Measurements from ENCODE around the gene TTC34. TPM values are rescaled to one million over a fixed set of nuclear protein-coding genes. Genes with fewer than 3 reads are reported as not detected.

Gene TTC34
- total and polyA plus RNA-seq, 7 donors, result 0.01 to 0.15 (median 0.04) TPM

GRCh38 chr1:2811533-2811918, 10.0 kb upstream of the TTC34 start:
- intact Hi-C loops (cut with DNase I), result no loop called here
- H3K36me3 ChIP-seq (ENCODE audit: insufficient read depth in 1 of 2, low read depth in 1 of 2), result no peaks in the 10 kb centered on the region
- peaks cover 0 to 11% (median 7%) of the 10 kb centered on the region in 3 donors for H3K27me3 ChIP-seq (ENCODE audit: insufficient read depth in 3 of 3, low read length in 2 of 3)
- no peak for TF ChIP-seq CTCF (IDR thresholded peaks at IDR 0.05)
- H3K4me3 ChIP-seq, result no peak overlapping the region
- ATAC-seq (no peak), DNase-seq (no peak)
- 46 to 57% (median 55%) methylated on average over 8 of the region's 8 CpGs for WGBS, 3 donors
- peaks cover 5% of the 10 kb centered on the region for H3K9me3 ChIP-seq
- no peak overlapping the region for H3K27ac ChIP-seq
- no peaks in the 10 kb centered on the region for H3K4me1 ChIP-seq

- WGBS, 3 donors, result 57 to 65% (median 62%) methylated on average over 9 of the region's 9 CpGs
- no peak overlapping the region for H3K27ac ChIP-seq
- no peak overlapping the region for H3K4me3 ChIP-seq
- ATAC-seq (no peak), DNase-seq (no peak)
- peaks cover 5% of the 10 kb centered on the region for H3K9me3 ChIP-seq
- intact Hi-C loops (cut with DNase I), result no loop called here
- H3K27me3 ChIP-seq (ENCODE audit: insufficient read depth in 3 of 3, low read length in 2 of 3), result peaks cover 0 to 13% (median 6%) of the 10 kb centered on the region in 3 donors
- no peaks in the 10 kb centered on the region for H3K36me3 ChIP-seq (ENCODE audit: insufficient read depth in 1 of 2, low read depth in 1 of 2)
- no peaks in the 10 kb centered on the region for H3K4me1 ChIP-seq
- no peak for TF ChIP-seq CTCF (IDR thresholded peaks at IDR 0.05)
These were observed 9.5 kb upstream of the TTC34 start for GRCh38 chr1:2810899-2811532.

DNA sequence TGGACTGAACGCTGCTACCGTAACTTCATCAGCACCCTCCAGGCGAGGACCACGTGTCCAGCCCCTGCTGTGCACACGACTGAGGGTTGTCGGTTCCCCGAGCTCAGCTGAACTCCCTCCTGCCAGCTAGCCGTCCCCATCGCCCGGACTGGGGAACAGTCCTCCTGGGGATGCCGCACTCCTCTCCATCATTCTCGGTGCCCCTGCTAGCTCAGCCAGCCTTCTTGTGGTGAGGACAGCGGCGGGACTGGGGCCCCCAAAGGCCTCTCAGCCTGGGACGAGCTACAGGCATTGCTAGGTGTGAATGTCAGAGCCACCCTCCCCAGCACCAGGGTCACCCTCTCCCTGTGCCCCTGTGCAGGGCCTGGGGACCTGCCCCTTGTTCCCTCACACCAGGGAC, 8.8 kb upstream of the TTC34 start:
- Histone ChIP-seq H3K36me3 (ENCODE audit: insufficient read depth in 1 of 2, low read depth in 1 of 2) (no peaks in the 10 kb centered on the region), H3K4me1 (no peaks in the 10 kb centered on the region), H3K27me3 (ENCODE audit: insufficient read depth in 3 of 3, low read length in 2 of 3) (peaks cover 0 to 16% (median 7%) of the 10 kb centered on the region in 3 donors), H3K27ac (no peak overlapping the region), H3K9me3 (peaks cover 5% of the 10 kb centered on the region), H3K4me3 (no peak overlapping the region)
- WGBS, 3 donors, result 69 to 75% (median 72%) methylated on average over 13 to 15 of the region's 15 CpGs
- intact Hi-C loops (cut with DNase I), result no loop called here
- no peak for DNase-seq
- ATAC-seq, result no peak
- TF ChIP-seq CTCF (IDR thresholded peaks at IDR 0.05), result no peak

- Histone ChIP-seq H3K9me3 (peaks cover 5% of the 10 kb centered on the region), H3K27me3 (ENCODE audit: insufficient read depth in 3 of 3, low read length in 2 of 3) (peaks cover 0 to 16% (median 7%) of the 10 kb centered on the region in 3 donors), H3K4me3 (no peak overlapping the region), H3K27ac (no peak overlapping the region), H3K36me3 (ENCODE audit: insufficient read depth in 1 of 2, low read depth in 1 of 2) (no peaks in the 10 kb centered on the region), H3K4me1 (no peaks in the 10 kb centered on the region)
- WGBS, 3 donors, result 77 to 84% (median 82%) methylated on average over 17 of the region's 17 CpGs
- no peak for DNase-seq
- ATAC-seq, result no peak
- no peak for TF ChIP-seq CTCF (IDR thresholded peaks at IDR 0.05)
- intact Hi-C loops (cut with DNase I), result no loop called here
These were observed 8.2 kb upstream of the TTC34 start for GRCh38 chr1:2809656-2810055.
